B cell (primary cell): ENCODE measurements around the gene CELA2A. TPM values are rescaled to one million over a fixed set of nuclear protein-coding genes. Genes with fewer than 3 reads are reported as not detected.

Source experiments
- ATAC-seq: fragments of 200-7000 bp; cut with Tn5 transposase; one replicate; pipeline ENCODE4 v1.10.0; 2021; ENCODE audit warnings: low read depth, mild to moderate bottlenecking, moderate number of reproducible peaks, moderate library complexity
- CTCF ChIA-PET: fragments of 350-600 bp; sonication (Branson Sonifier 250); formaldehyde crosslinking; loops from one replicate; lab custom pipeline; 2021; ENCODE audit warnings: antibody characterized with exemption, inconsistent platforms; lab: Charles Lee
- POLR2A ChIA-PET: fragments of 350-600 bp; sonication (Branson Sonifier 250); formaldehyde crosslinking; loops from one replicate; lab custom pipeline; 2021; ENCODE audit warnings: antibody characterized with exemption; lab: Charles Lee
- DNase-seq: peaks from one replicate; pipeline ENCODE4 v3.0.0; 2013
- H2AFZ ChIP-seq: 2 replicates; pipeline ENCODE4 v1.6.1; 2012; ENCODE audit warnings: mild to moderate bottlenecking, low read depth, low read length; ENCODE audit not compliant: insufficient read depth, poor library complexity, severe bottlenecking
- H3K27ac ChIP-seq, 2 donors: 1 replicate in 1 of 2; 2 replicates in 1 of 2; pipeline ENCODE4 v1.5.1; 2012 to 2013; ENCODE audit warnings: low read length in 2 of 2, mild to moderate bottlenecking in 2 of 2, moderate library complexity in 1 of 2
- H3K27me3 ChIP-seq, 4 experiments: fragments of 200-600 bp in 1 of 4; sonication (generic) in 1 of 4; replicated peaks in 1 of 4; 1 replicate in 2 of 4; 2 replicates in 2 of 4; pipeline versions ENCODE4 v1.6.1 to v1.7.0; 2013 to 2016; ENCODE audit warnings: low read length in 3 of 4, mild to moderate bottlenecking in 2 of 4, mixed read lengths in 1 of 4, moderate library complexity in 1 of 4; ENCODE audit not compliant: insufficient read depth in 4 of 4, control insufficient read depth in 3 of 4; ENCODE audit errors: control extremely low read depth in 1 of 4
- H3K36me3 ChIP-seq, 2 experiments: replicated peaks in 1 of 2; 1 replicate in 1 of 2; 2 replicates in 1 of 2; pipeline versions ENCODE4 v1.6.1 to v1.7.1; 2013; ENCODE audit warnings: low read length in 1 of 2; ENCODE audit not compliant: insufficient read depth in 2 of 2, control insufficient read depth in 1 of 2; ENCODE audit errors: control extremely low read depth in 1 of 2, extremely low read depth in 1 of 2
- H3K4me1 ChIP-seq, 2 donors: fragments of 200-600 bp in 1 of 2; sonication (generic) in 1 of 2; 1 replicate in 1 of 2; 2 replicates in 1 of 2; pipeline versions ENCODE4 v1.5.1 to v1.6.1; 2013 to 2017; ENCODE audit warnings: low read length in 2 of 2; ENCODE audit not compliant: control insufficient read depth in 2 of 2, insufficient read depth in 2 of 2
- H3K4me2 ChIP-seq: replicated peaks from 2 replicates; pipeline ENCODE3; 2012; ENCODE audit warnings: mild to moderate bottlenecking, low read depth, low read length; ENCODE audit not compliant: poor library complexity, severe bottlenecking
- H3K4me3 ChIP-seq, 5 experiments: fragments of 200-600 bp in 1 of 5; sonication (generic) in 1 of 5; 1 replicate in 3 of 5; 2 replicates in 2 of 5; pipeline versions ENCODE4 v1.5.1 to v1.7.0; 2011 to 2016; ENCODE audit warnings: low read length in 4 of 5, mild to moderate bottlenecking in 4 of 5, low read depth in 2 of 5, control low read depth in 1 of 5, moderate library complexity in 1 of 5; ENCODE audit not compliant: insufficient read depth in 1 of 5; ENCODE audit errors: control extremely low read depth in 1 of 5, extremely low read depth in 1 of 5
- H3K79me2 ChIP-seq: fragments of 200-600 bp; sonication (generic); one replicate; pipeline ENCODE4 v1.6.0; 2016; ENCODE audit warnings: low read length; ENCODE audit not compliant: control insufficient read depth, insufficient read depth
- H3K9ac ChIP-seq: fragments of 200-600 bp; sonication (generic); 2 replicates; pipeline ENCODE4 v1.6.1; 2017; ENCODE audit warnings: mild to moderate bottlenecking, low read length, moderate library complexity
- H3K9me3 ChIP-seq, 3 donors: one replicate each; pipeline versions ENCODE4 v1.6.1 to v1.7.1; 2013; ENCODE audit warnings: low read length in 2 of 3; ENCODE audit not compliant: control insufficient read depth in 2 of 3, insufficient read depth in 1 of 3; ENCODE audit errors: control extremely low read depth in 1 of 3
- H4K20me1 ChIP-seq: 2 replicates; pipeline ENCODE4 v1.6.0; 2012; ENCODE audit warnings: mild to moderate bottlenecking, low read length; ENCODE audit not compliant: insufficient read depth, control insufficient read depth, poor library complexity, severe bottlenecking
- H3K27ac Mint-ChIP-seq: one replicate; pipeline ENCODE4 v1.8.0; 2021; ENCODE audit warnings: mixed read lengths
- H3K27me3 Mint-ChIP-seq: one replicate; pipeline ENCODE4 v1.8.0; 2021; ENCODE audit warnings: mixed read lengths
- H3K4me1 Mint-ChIP-seq: one replicate; pipeline ENCODE4 v1.8.0; 2021; ENCODE audit warnings: mixed read lengths
- H3K4me3 Mint-ChIP-seq: one replicate; pipeline ENCODE4 v1.8.0; 2021; ENCODE audit warnings: mixed read lengths
- H3K9me3 Mint-ChIP-seq: one replicate; pipeline ENCODE4 v1.8.0; 2022; ENCODE audit warnings: mixed read lengths; ENCODE audit not compliant: insufficient read depth
- EZH2 ChIP-seq: IDR thresholded peaks from 2 replicates; pipeline ENCODE4 v1.6.1; 2012; ENCODE audit warnings: borderline replicate concordance, low read depth, mild to moderate bottlenecking, moderate library complexity, low read length; ENCODE audit not compliant: insufficient read depth, poor library complexity, severe bottlenecking
- WGBS: methylation state at CpG from one replicate; pipeline ENCODE4 v1.1.5; 2013; ENCODE audit warnings: missing lambda C conversion rate; ENCODE audit not compliant: insufficient coverage; 5-methylcytosine and 5-hydroxymethylcytosine counted together
- intact Hi-C: fragments of 100-400 bp; cut with micrococcal nuclease; formaldehyde crosslinking; loops from one replicate; pipeline ENCODE4 v1.10.0; 2022
- polyA plus RNA-seq: library from polyadenylated mRNA; depleted of rRNA; stranded (reverse); fragments of >200 nt; gene quantifications from 2 replicates; pipeline ENCODE4 v1.2.3, GENCODE V29; 2012
- total RNA-seq, 2 donors: library from RNA; stranded (reverse); fragments of 120-200 nt in 1 of 2; gene quantifications; 1 replicate in 1 of 2; 2 replicates in 1 of 2; pipeline versions ENCODE4 v1.2.3 to v1.2.4, GENCODE V29; 2013 to 2022
- TF ChIP-seq, protein P1 (sequence below): fragments of 200-600 bp; IDR thresholded peaks from one replicate; pipeline ENCODE4 v1.8.0; 2022; ENCODE audit warnings: antibody characterized with exemption, mild to moderate bottlenecking

Gene CELA2A
- total and polyA plus RNA-seq, 2 donors (not counting 1 experiment from before 2014, with no cell fraction given), result not detected

DNA sequence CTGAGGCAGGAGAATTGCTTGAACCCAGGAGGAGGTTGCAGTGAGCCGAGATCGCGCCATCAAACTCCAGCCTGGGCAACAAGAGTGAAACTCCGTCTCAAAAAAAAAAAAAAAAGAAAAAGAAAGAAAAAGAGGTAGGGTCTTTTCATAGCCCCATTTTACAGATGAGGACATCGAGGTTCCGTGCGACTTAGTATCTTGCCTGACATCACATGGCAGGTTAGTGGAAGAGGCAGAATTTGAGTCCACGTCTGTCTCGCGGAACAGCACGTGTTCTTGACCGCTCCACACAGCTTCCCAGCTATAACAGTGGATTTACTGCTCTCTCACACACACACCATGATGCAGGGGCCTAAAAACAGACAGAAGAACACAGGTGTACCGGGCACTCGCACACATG is 17.2 kb upstream of the CELA2A start:
- no peak overlapping the region for H3K4me3 Mint-ChIP-seq
- DNase-seq, result no peak
- no peaks in the 10 kb centered on the region for H3K4me1 Mint-ChIP-seq
- no peak overlapping the region for H3K9ac ChIP-seq
- no peak overlapping the region for H3K4me3 ChIP-seq
- no peaks in the 10 kb centered on the region for H3K4me1 ChIP-seq
- POLR2A ChIA-PET, result no interaction called here
- TF ChIP-seq, protein P1, sequence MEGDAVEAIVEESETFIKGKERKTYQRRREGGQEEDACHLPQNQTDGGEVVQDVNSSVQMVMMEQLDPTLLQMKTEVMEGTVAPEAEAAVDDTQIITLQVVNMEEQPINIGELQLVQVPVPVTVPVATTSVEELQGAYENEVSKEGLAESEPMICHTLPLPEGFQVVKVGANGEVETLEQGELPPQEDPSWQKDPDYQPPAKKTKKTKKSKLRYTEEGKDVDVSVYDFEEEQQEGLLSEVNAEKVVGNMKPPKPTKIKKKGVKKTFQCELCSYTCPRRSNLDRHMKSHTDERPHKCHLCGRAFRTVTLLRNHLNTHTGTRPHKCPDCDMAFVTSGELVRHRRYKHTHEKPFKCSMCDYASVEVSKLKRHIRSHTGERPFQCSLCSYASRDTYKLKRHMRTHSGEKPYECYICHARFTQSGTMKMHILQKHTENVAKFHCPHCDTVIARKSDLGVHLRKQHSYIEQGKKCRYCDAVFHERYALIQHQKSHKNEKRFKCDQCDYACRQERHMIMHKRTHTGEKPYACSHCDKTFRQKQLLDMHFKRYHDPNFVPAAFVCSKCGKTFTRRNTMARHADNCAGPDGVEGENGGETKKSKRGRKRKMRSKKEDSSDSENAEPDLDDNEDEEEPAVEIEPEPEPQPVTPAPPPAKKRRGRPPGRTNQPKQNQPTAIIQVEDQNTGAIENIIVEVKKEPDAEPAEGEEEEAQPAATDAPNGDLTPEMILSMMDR, result no peak
- TF ChIP-seq EZH2, result no peak
- CTCF ChIA-PET, result interaction anchor here (2.6 kb wide), 1 partner anchor 116 kb away, joined by 11 read pairs; no protein-coding TSS in a partner anchor
- H3K36me3 ChIP-seq, result no peaks in the 10 kb centered on the region
- H3K79me2 ChIP-seq, result no peaks in the 10 kb centered on the region
- intact Hi-C loops, result no loop called here
- H3K4me2 ChIP-seq, result no peak overlapping the region
- H3K27me3 ChIP-seq, result no peaks in the 10 kb centered on the region
- no peaks in the 10 kb centered on the region for H3K9me3 Mint-ChIP-seq
- WGBS, result 98% methylated on average over 10 of the region's 14 CpGs
- H3K27me3 Mint-ChIP-seq, result peaks cover 4% of the 10 kb centered on the region
- H2AFZ ChIP-seq, result no peak overlapping the region
- ATAC-seq, result no peak
- H3K9me3 ChIP-seq, result no peaks in the 10 kb centered on the region
- H3K27ac Mint-ChIP-seq, result no peak overlapping the region
- H3K27ac ChIP-seq, result no peak overlapping the region
- no peaks in the 10 kb centered on the region for H4K20me1 ChIP-seq

- CTCF ChIA-PET, result interaction anchor here (1.6 kb wide), 1 partner anchor 9 kb away, joined by 7 read pairs; no protein-coding TSS in a partner anchor
These were observed 16.2 kb upstream of the CELA2A start for GRCh38 chr1:15440357-15440756.

More at GRCh38 chr1:15440357-15440756, 16.2 kb upstream of the CELA2A start:
- no peaks in the 10 kb centered on the region for H3K9me3 ChIP-seq
- no peak overlapping the region for H3K9ac ChIP-seq
- POLR2A ChIA-PET, result no interaction called here
- H3K9me3 Mint-ChIP-seq, result no peaks in the 10 kb centered on the region
- H3K79me2 ChIP-seq, result no peaks in the 10 kb centered on the region
- no peak overlapping the region for H3K4me3 ChIP-seq
- intact Hi-C loops, result no loop called here
- H4K20me1 ChIP-seq, result no peaks in the 10 kb centered on the region
- peaks cover 7% of the 10 kb centered on the region for H3K27me3 Mint-ChIP-seq
- H3K36me3 ChIP-seq, result no peaks in the 10 kb centered on the region
- H3K4me3 Mint-ChIP-seq, result no peak overlapping the region
- ATAC-seq, result no peak
- no peaks in the 10 kb centered on the region for H3K4me1 ChIP-seq
- no peak overlapping the region for H3K4me2 ChIP-seq
- peaks cover 0 to 5% (median 1%) of the 10 kb centered on the region in 4 experiments for H3K27me3 ChIP-seq
- no peak for DNase-seq
- TF ChIP-seq EZH2, result no peak
- TF ChIP-seq, protein P1, result no peak
- no peak overlapping the region for H2AFZ ChIP-seq
- no peak overlapping the region for H3K27ac ChIP-seq
- no peak overlapping the region for H3K27ac Mint-ChIP-seq
- WGBS, result 89% methylated on average over 11 of the region's 13 CpGs
- H3K4me1 Mint-ChIP-seq, result no peaks in the 10 kb centered on the region
